CD4-positive, alpha-beta T cell (primary cell): ENCODE measurements around the gene SLC5A12. TPM values are rescaled to one million over a fixed set of nuclear protein-coding genes. Genes with fewer than 3 reads are reported as not detected.

Experiments
- ATAC-seq: fragments of 200-7000 bp; cut with Tn5 transposase; one replicate; pipeline ENCODE4 v1.10.0; 2022; ENCODE audit warnings: mild to moderate bottlenecking; ENCODE audit not compliant: poor library complexity
- CTCF ChIA-PET: fragments of 350-600 bp; sonication (Branson Sonifier 250); formaldehyde crosslinking; loops from one replicate; lab custom pipeline; 2021; ENCODE audit warnings: antibody characterized with exemption, inconsistent platforms; lab: Charles Lee
- POLR2A ChIA-PET: fragments of 350-600 bp; sonication (Branson Sonifier 250); formaldehyde crosslinking; loops from one replicate; lab custom pipeline; 2021; ENCODE audit warnings: antibody characterized with exemption, inconsistent platforms; lab: Charles Lee
- DNase-seq, 14 experiments: peaks; one replicate each; pipeline ENCODE4 v3.0.0-alpha.2; 2013 to 2020; ENCODE audit warnings: mixed read lengths in 2 of 14
- H3K27ac ChIP-seq, 2 donors: one replicate each; pipeline versions ENCODE4 v1.5.1 to v1.7.0; 2013; ENCODE audit warnings: low read length in 2 of 2, low read depth in 1 of 2, mild to moderate bottlenecking in 1 of 2
- H3K27me3 ChIP-seq, 2 experiments: 1 replicate in 1 of 2; 2 replicates in 1 of 2; pipeline versions ENCODE4 v1.6.1 to v1.7.0; 2013; ENCODE audit warnings: low read length in 2 of 2, control low read depth in 1 of 2, mild to moderate bottlenecking in 1 of 2, moderate library complexity in 1 of 2; ENCODE audit not compliant: insufficient read depth in 2 of 2, control insufficient read depth in 1 of 2
- H3K36me3 ChIP-seq: one replicate; pipeline ENCODE4 v1.6.1; 2013; ENCODE audit warnings: low read length, control low read depth; ENCODE audit not compliant: insufficient read depth
- H3K4me1 ChIP-seq: one replicate; pipeline ENCODE4 v1.6.1; 2013; ENCODE audit warnings: low read length, control low read depth; ENCODE audit not compliant: insufficient read depth
- H3K4me3 ChIP-seq: one replicate; pipeline ENCODE4 v1.5.1; 2013; ENCODE audit warnings: mild to moderate bottlenecking, low read length, moderate library complexity
- H3K9me3 ChIP-seq, 2 experiments: 1 replicate in 1 of 2; 2 replicates in 1 of 2; pipeline versions ENCODE4 v1.6.1 to v1.7.0; 2013; ENCODE audit warnings: low read length in 2 of 2, mild to moderate bottlenecking in 2 of 2, control low read depth in 1 of 2, moderate library complexity in 1 of 2; ENCODE audit not compliant: control insufficient read depth in 1 of 2, insufficient read depth in 1 of 2
- H3K27ac Mint-ChIP-seq: one replicate; pipeline ENCODE4 v1.8.0; 2020; ENCODE audit warnings: mixed read lengths
- H3K27me3 Mint-ChIP-seq: one replicate; pipeline ENCODE4 v1.8.0; 2021; ENCODE audit warnings: mixed read lengths
- H3K36me3 Mint-ChIP-seq: one replicate; pipeline ENCODE4 v1.8.0; 2021; ENCODE audit warnings: low read depth, mixed read lengths
- H3K4me1 Mint-ChIP-seq: one replicate; pipeline ENCODE4 v1.8.0; 2021; ENCODE audit warnings: low read depth, mixed read lengths
- H3K4me3 Mint-ChIP-seq: one replicate; pipeline ENCODE4 v1.8.0; 2020; ENCODE audit warnings: mild to moderate bottlenecking, mixed read lengths
- H3K9me3 Mint-ChIP-seq: one replicate; pipeline ENCODE4 v1.8.0; 2020; ENCODE audit warnings: mixed read lengths
- CTCF ChIP-seq: fragments of 200-600 bp; IDR thresholded peaks from one replicate; pipeline ENCODE4 v1.8.0; 2022; ENCODE audit warnings: antibody characterized with exemption, mild to moderate bottlenecking
- intact Hi-C, 2 experiments: fragments of 100-400 bp; cut with DNase I in 1 of 2; cut with micrococcal nuclease in 1 of 2; formaldehyde crosslinking; loops; one replicate each; pipeline versions ENCODE4 v1.15.1 to v1.9.0; 2023 to 2025; cut with DNase I, micrococcal nuclease
- total RNA-seq, 174 experiments: library from RNA in 2 of 174; stranded (reverse) in 2 of 174; gene quantifications; one replicate each; pipeline ENCODE4 v1.2.3 and lab custom pipeline; 2021 to 2026

The SLC5A12 gene
- total RNA-seq, 2 experiments from 2014 or later: not detected

- no peaks in the 10 kb centered on the region for H3K9me3 ChIP-seq
- DNase-seq (no peak), ATAC-seq (no peak)
- H3K9me3 Mint-ChIP-seq: peaks cover 3% of the 10 kb centered on the region
- H3K36me3 ChIP-seq: no peaks in the 10 kb centered on the region
- no peaks in the 10 kb centered on the region for H3K36me3 Mint-ChIP-seq
- no peak for TF ChIP-seq CTCF
- H3K27ac Mint-ChIP-seq: no peak overlapping the region
- ChIA-PET POLR2A (no interaction called here), CTCF (no interaction called here)
- intact Hi-C loops: no loop called here
- H3K4me3 ChIP-seq: no peak overlapping the region
- no peaks in the 10 kb centered on the region for H3K4me1 ChIP-seq
- H3K4me3 Mint-ChIP-seq: no peak overlapping the region
- no peaks in the 10 kb centered on the region for H3K4me1 Mint-ChIP-seq
- H3K27ac ChIP-seq: no peak overlapping the region
- no peaks in the 10 kb centered on the region for H3K27me3 Mint-ChIP-seq
- H3K27me3 ChIP-seq: no peaks in the 10 kb centered on the region
These were observed 40.2 kb upstream of the SLC5A12 start for GRCh38 chr11:26762089-26762488.

DNA sequence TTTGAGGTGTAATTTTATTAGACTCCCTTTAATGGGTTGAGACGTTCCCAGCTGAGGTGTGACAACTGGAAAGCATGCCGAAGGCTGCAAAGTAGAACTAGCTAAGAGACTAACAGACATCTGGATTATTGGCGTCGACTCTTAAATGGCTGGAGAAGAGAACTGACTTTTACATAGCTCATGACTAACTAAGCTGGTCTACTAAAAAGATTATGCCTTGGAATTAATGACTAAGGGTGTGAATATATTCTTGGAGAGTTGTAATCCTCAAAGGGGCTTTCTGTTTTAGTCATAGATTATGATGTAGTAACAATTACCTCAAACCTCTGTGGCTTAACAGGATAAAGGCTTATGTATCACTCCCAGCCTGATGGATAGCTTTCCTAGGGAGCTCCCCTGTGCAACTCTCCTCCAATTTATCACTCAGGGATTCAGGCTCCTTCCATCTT lies 39.5 kb upstream of the SLC5A12 start:
- ChIA-PET POLR2A (no interaction called here), CTCF (no interaction called here)
- Mint-ChIP-seq H3K27me3 (no peaks in the 10 kb centered on the region), H3K9me3 (peaks cover 3% of the 10 kb centered on the region), H3K4me3 (no peak overlapping the region), H3K4me1 (no peaks in the 10 kb centered on the region), H3K27ac (no peak overlapping the region), H3K36me3 (no peaks in the 10 kb centered on the region)
- Histone ChIP-seq H3K27ac (no peak overlapping the region), H3K27me3 (no peaks in the 10 kb centered on the region), H3K4me3 (no peak overlapping the region), H3K36me3 (no peaks in the 10 kb centered on the region), H3K9me3 (no peaks in the 10 kb centered on the region), H3K4me1 (no peaks in the 10 kb centered on the region)
- TF ChIP-seq CTCF: no peak
- DNase-seq (no peak), ATAC-seq (no peak)
- intact Hi-C loops: no loop called here

DNA sequence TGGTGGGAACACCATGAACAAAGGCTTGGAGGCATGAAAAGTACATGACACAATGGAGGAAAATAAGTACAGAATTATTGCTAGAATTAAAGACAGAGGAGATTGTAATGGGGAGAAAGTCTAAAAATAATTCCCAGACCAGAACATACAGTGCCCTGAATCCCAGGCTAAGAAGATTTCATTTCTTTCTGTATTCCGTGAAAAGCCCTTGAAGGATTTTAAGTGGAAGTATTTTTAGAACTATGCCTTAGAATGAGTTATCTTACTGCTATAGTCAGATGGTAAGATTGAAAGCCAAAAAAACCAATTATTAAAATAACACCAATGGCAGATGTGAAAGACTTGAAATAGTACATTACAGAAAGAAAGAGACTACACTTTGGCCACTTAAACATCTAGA lies 36.1 kb upstream of the SLC5A12 start:
- Histone ChIP-seq H3K27ac (no peak overlapping the region), H3K9me3 (no peaks in the 10 kb centered on the region), H3K4me1 (no peaks in the 10 kb centered on the region), H3K4me3 (no peak overlapping the region), H3K36me3 (no peaks in the 10 kb centered on the region), H3K27me3 (no peaks in the 10 kb centered on the region)
- H3K9me3 Mint-ChIP-seq: no peaks in the 10 kb centered on the region
- no peaks in the 10 kb centered on the region for H3K36me3 Mint-ChIP-seq
- ATAC-seq (no peak), DNase-seq (no peak)
- ChIA-PET POLR2A (no interaction called here), CTCF (no interaction called here)
- no peaks in the 10 kb centered on the region for H3K4me1 Mint-ChIP-seq
- no peak overlapping the region for H3K4me3 Mint-ChIP-seq
- no peak for TF ChIP-seq CTCF
- intact Hi-C loops: loop anchor here in 1 of 2 experiments (10.0 kb wide), 1 partner anchor 727 kb away; no protein-coding TSS in a partner anchor
- H3K27ac Mint-ChIP-seq: no peak overlapping the region
- H3K27me3 Mint-ChIP-seq: no peaks in the 10 kb centered on the region
